ENCODE results near the gene LRP1B.

Gene LRP1B

GRCh38 chr2:142014536-142014935, 116.3 kb downstream of the LRP1B start:
- TF ChIP-seq REST (IDR thresholded peaks at IDR 0.05; ENCODE audit: insufficient read depth in 1 of 2, low read depth in 2 of 2, low read length in 2 of 2) (no peak), FOXP2 (optimal IDR thresholded peaks at IDR 0.05; ENCODE audit: borderline replicate concordance, extremely low read depth, extremely low read length, insufficient read depth) (no peak), TAF1 (IDR thresholded peaks at IDR 0.05; ENCODE audit: borderline replicate concordance, insufficient read depth, low read length) (no peak), SIN3A (IDR thresholded peaks at IDR 0.05; ENCODE audit: borderline replicate concordance, insufficient read depth, low read length) (no peak), POLR2AphosphoS5 (IDR thresholded peaks at IDR 0.05; ENCODE audit: low read depth, low read length) (no peak)

- no peak for TF ChIP-seq SIN3A (IDR thresholded peaks at IDR 0.05; ENCODE audit: borderline replicate concordance, insufficient read depth, low read length)
- no peak for TF ChIP-seq FOXP2 (optimal IDR thresholded peaks at IDR 0.05; ENCODE audit: borderline replicate concordance, extremely low read depth, extremely low read length, insufficient read depth)
- no peak for TF ChIP-seq POLR2AphosphoS5 (IDR thresholded peaks at IDR 0.05; ENCODE audit: low read depth, low read length)
- no peak for TF ChIP-seq TAF1 (IDR thresholded peaks at IDR 0.05; ENCODE audit: borderline replicate concordance, insufficient read depth, low read length)
- TF ChIP-seq REST (IDR thresholded peaks at IDR 0.05; ENCODE audit: insufficient read depth in 1 of 2, low read depth in 2 of 2, low read length in 2 of 2) = no peak
Observed at GRCh38 chr2:142012797-142013196, 118.0 kb downstream of the LRP1B start.

- TF ChIP-seq POLR2AphosphoS5 (IDR thresholded peaks at IDR 0.05; ENCODE audit: low read depth, low read length) (no peak), SIN3A (IDR thresholded peaks at IDR 0.05; ENCODE audit: borderline replicate concordance, insufficient read depth, low read length) (no peak), TAF1 (IDR thresholded peaks at IDR 0.05; ENCODE audit: borderline replicate concordance, insufficient read depth, low read length) (no peak), FOXP2 (optimal IDR thresholded peaks at IDR 0.05; ENCODE audit: borderline replicate concordance, extremely low read depth, extremely low read length, insufficient read depth) (no peak), REST (IDR thresholded peaks at IDR 0.05; ENCODE audit: insufficient read depth in 1 of 2, low read depth in 2 of 2, low read length in 2 of 2) (no peak)
Observed at GRCh38 chr2:142010477-142011270, 120.1 kb downstream of the LRP1B start.

- TF ChIP-seq FOXP2 (optimal IDR thresholded peaks at IDR 0.05; ENCODE audit: borderline replicate concordance, extremely low read depth, extremely low read length, insufficient read depth) (no peak), POLR2AphosphoS5 (IDR thresholded peaks at IDR 0.05; ENCODE audit: low read depth, low read length) (no peak), TAF1 (IDR thresholded peaks at IDR 0.05; ENCODE audit: borderline replicate concordance, insufficient read depth, low read length) (no peak), REST (IDR thresholded peaks at IDR 0.05; ENCODE audit: insufficient read depth in 1 of 2, low read depth in 2 of 2, low read length in 2 of 2) (no peak), SIN3A (IDR thresholded peaks at IDR 0.05; ENCODE audit: borderline replicate concordance, insufficient read depth, low read length) (no peak)
Observed at GRCh38 chr2:142008135-142008744, 122.6 kb downstream of the LRP1B start.

Measured in PFSK-1 (cell line).